ENCODE measurements around the gene LSM7. TPM values are rescaled to one million over a fixed set of nuclear protein-coding genes. Genes with fewer than 3 reads are reported as not detected.
A peak's percentile ranks its signal among the peaks of the same experiment; 100 is the strongest.

LSM7 gene
- total RNA-seq, result 100 to 1,000 TPM in 2 of 3 donors, 10 to 100 TPM in 1; 95.1 to 188 (median 125) TPM

DNA sequence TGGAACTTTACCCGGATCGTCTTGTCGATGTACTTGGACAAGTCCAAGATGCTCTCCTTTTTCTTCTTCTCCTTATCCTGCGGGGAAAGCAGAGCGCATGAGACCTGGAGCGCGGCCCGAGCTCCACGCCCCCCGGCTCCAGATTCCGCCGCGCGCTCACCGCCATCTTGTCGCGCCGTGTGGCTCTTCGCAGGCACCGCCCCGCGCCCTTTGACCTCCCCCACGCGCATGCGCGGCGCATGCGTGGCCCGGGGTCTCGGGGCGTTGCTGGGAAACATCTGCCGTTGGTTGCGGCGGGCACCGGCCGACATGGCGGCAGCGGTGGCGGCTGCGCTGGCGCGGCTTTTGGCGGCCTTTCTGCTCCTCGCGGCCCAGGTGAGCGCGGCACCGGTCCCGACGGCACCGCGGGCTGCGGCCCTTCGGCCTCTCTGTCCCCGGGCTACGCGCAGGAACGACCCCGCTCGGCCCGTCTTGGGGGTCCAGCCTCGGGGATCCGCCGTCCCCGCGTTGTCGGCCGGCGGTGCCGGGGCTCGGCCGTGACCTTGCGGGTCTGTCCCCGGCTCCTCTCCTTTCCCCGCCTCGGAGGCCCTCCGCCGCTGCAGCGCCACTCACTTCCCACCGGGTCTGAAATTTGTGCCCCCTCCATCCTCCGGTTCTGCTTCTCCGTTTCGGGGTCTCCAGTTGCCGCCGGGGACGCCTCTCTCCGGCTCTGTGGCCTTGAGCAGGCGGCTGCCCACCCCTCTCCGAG is at the start of gene LSM7, which contains the start of gene SPPL2B:
LSM7 (minus strand) TSS at position 186 of the 748 bp plus-strand sequence; CDS start at position 166, 20 bp downstream.
SPPL2B (plus strand) TSS at position 284 of the 748 bp plus-strand sequence; CDS start at position 310, 26 bp downstream.
- intact Hi-C loops (cut with DNase I; ENCODE audit: low total_unique reads), result no loop called here
- H3K4me3 ChIP-seq, result peak within 1 kb of the TSS; percentile 96 to 97 (median 97)
- peaks cover 12 to 15% of the 10 kb centered on the region in 2 donors for H3K4me1 ChIP-seq
- H3K27me3 ChIP-seq, result no peaks in the 10 kb centered on the region
- no peaks in the 10 kb centered on the region for H3K36me3 ChIP-seq
- peak within 1 kb of the TSS; percentile 87 to 91 for H3K27ac ChIP-seq
- peak; percentile 39 for TF ChIP-seq POLR2A (IDR thresholded peaks at IDR 0.05)
- TF ChIP-seq, protein P1, sequence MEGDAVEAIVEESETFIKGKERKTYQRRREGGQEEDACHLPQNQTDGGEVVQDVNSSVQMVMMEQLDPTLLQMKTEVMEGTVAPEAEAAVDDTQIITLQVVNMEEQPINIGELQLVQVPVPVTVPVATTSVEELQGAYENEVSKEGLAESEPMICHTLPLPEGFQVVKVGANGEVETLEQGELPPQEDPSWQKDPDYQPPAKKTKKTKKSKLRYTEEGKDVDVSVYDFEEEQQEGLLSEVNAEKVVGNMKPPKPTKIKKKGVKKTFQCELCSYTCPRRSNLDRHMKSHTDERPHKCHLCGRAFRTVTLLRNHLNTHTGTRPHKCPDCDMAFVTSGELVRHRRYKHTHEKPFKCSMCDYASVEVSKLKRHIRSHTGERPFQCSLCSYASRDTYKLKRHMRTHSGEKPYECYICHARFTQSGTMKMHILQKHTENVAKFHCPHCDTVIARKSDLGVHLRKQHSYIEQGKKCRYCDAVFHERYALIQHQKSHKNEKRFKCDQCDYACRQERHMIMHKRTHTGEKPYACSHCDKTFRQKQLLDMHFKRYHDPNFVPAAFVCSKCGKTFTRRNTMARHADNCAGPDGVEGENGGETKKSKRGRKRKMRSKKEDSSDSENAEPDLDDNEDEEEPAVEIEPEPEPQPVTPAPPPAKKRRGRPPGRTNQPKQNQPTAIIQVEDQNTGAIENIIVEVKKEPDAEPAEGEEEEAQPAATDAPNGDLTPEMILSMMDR (IDR thresholded peaks at IDR 0.05), result no peak
- TF ChIP-seq POLR2AphosphoS5 (IDR thresholded peaks at IDR 0.05), result peak; percentile 75 to 86 (median 81)
- no peaks in the 10 kb centered on the region for H3K9me3 ChIP-seq
- DNase-seq (ENCODE audit: low spot score in 2 of 2), result peak; percentile 87 to 89

DNA sequence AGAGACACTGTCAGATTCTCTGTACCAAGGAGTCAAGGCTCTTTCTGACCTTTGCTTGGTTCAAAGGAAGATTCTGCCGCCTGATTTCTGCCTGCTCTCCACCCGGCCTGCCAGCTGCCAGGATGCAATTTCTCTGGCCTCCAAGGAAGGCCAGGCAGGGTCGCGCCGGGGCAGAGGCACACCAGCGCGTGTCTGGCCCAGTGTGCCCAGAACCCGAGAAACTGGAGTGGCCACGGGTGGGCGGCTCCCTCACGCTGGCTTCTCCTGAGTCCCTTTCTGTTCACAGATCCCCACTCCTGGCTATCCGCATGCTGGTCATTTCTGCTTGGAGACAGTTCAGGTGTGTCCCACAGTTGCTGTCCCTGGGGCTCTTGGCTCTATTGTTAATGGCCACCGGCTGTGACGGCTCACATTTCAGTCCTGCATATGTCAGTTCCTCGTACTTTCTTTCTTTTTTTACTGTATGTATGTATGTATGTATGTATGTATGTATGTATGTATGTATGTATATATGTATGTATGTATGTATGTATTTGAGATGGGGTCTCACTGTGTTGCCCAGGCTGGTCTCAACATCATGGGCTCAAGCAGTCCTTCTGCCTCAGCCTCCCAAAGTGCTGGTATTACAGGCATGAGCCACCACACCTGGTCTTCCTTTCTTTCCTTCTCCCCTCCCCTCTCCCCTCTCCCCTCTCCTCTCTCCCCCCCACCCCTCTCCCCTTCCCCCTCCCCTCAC is 48.6 kb upstream of the LSM7 start:
- Histone ChIP-seq H3K4me3 (no peak overlapping the region), H3K36me3 (no peaks in the 10 kb centered on the region), H3K27me3 (no peaks in the 10 kb centered on the region), H3K27ac (no peak overlapping the region), H3K9me3 (peaks cover 0 to 7% of the 10 kb centered on the region in 2 donors), H3K4me1 (no peaks in the 10 kb centered on the region)
- intact Hi-C loops (cut with DNase I; ENCODE audit: low total_unique reads), result no loop called here
- TF ChIP-seq, protein P1 (IDR thresholded peaks at IDR 0.05), result no peak
- TF ChIP-seq POLR2A (IDR thresholded peaks at IDR 0.05) (no peak), POLR2AphosphoS5 (IDR thresholded peaks at IDR 0.05) (no peak)
- no peak for DNase-seq (ENCODE audit: low spot score in 2 of 2)

DNA sequence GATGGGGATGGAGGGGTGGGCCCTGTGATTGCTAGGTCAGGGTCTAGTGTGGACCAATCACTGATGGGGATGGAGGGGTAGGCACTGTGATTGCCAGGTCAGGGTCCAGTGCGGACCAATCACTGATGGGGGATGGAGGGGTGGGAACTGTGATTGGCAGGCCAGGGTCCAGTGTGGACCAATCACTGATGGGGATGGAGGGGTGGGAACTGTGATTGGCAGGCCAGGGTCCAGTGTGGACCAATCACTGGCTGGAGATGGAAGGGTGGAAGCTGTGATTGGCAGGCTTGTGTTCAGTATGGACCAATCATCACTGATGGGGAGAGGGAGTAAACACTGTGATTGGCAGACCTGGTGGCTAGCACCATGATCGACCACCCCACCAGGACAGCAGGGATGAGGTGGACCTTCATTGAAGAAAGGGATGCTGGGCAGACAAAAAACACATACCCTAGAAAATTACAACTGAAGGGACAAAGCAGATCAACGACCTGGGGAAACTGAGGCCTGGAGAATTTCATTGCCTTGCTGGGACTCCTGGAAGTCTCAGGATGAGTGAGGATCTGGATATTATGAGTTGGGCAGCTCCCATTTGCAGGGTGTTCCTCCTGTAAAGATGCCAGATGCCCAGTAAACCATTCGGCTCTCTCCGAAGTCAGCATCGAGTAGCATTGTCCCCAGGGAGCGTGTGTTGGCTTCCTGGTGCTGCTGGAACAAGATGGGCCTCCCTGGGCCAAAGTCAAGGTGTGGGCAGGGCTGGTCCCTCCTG is 47.2 kb upstream of the LSM7 start:
- no peaks in the 10 kb centered on the region for H3K36me3 ChIP-seq
- peaks cover 0 to 1% of the 10 kb centered on the region in 2 donors for H3K9me3 ChIP-seq
- TF ChIP-seq POLR2AphosphoS5 (IDR thresholded peaks at IDR 0.05) (no peak), POLR2A (IDR thresholded peaks at IDR 0.05) (no peak)
- TF ChIP-seq, protein P1 (IDR thresholded peaks at IDR 0.05), result no peak
- intact Hi-C loops (cut with DNase I; ENCODE audit: low total_unique reads), result no loop called here
- no peak for DNase-seq (ENCODE audit: low spot score in 2 of 2)
- no peaks in the 10 kb centered on the region for H3K27me3 ChIP-seq
- H3K27ac ChIP-seq, result no peak overlapping the region
- H3K4me1 ChIP-seq, result no peaks in the 10 kb centered on the region
- H3K4me3 ChIP-seq, result no peak overlapping the region

DNA sequence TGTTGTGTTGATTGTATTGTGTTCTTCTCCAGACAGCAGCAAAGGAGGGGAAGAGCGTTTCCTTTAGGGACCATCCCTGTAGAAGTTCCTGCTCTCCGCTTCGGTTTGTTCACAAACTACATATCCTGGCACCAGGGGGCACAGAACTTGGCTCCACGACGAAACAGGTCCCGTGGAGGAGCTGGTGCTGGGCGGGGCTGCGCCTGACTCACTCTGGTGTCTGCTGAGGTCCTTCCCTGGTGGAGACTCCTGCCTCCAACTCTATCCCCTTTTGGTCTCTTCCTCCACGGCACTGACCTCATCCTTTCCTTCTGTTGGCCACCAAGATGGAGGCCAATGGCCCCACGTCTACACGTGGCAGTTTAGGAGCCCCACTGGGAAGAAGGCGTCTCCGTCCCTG is 46.4 kb upstream of the LSM7 start:
- H3K27me3 ChIP-seq, result no peaks in the 10 kb centered on the region
- H3K27ac ChIP-seq, result no peak overlapping the region
- no peak for DNase-seq (ENCODE audit: low spot score in 2 of 2)
- intact Hi-C loops (cut with DNase I; ENCODE audit: low total_unique reads), result no loop called here
- no peak for TF ChIP-seq POLR2AphosphoS5 (IDR thresholded peaks at IDR 0.05)
- TF ChIP-seq, protein P1 (IDR thresholded peaks at IDR 0.05), result no peak
- no peak for TF ChIP-seq POLR2A (IDR thresholded peaks at IDR 0.05)
- no peak overlapping the region for H3K4me3 ChIP-seq
- H3K36me3 ChIP-seq, result no peaks in the 10 kb centered on the region
- no peaks in the 10 kb centered on the region for H3K9me3 ChIP-seq
- H3K4me1 ChIP-seq, result no peaks in the 10 kb centered on the region

Measured in breast epithelium (tissue), 4 donors.